Cerebellar cortex (tissue), 1 donor: ENCODE data around the gene SLC35F1.
"Not testable (repeated sequence)": the region's sequence is repeated elsewhere in the genome, so short reads cannot be mapped to it uniquely, and the experiment has no call there.

Source experiments
- DNase-seq: peaks from one replicate; pipeline ENCODE4 v3.0.0-alpha.2; 2015; ENCODE audit warnings: low spot score

SLC35F1 gene

GRCh38 chr6:117906958-117907600 is at the start of gene SLC35F1:
SLC35F1 (plus strand) TSS chr6:117907264.
- DNase-seq, result peak; percentile 36

DNA sequence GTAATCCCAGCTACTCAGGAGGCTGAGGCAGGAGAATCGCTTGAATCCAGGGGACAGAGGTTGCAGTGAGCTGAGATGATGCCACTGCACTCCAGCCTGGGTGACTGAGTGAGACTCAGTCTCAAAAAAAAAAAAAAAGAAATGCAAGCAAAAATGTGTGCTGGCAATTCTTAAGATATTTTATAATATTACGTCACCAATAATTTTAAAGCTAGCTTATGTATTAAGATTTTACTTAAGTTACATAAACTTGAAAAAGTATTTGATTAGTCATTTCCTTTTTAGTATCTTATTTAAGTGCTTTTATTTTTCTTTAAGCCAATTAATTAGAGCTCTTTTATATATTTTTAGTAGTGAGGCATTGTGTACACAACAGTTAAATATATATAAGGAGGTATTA is 48.5 kb upstream of the SLC35F1 start:
- not testable (repeated sequence) for DNase-seq

- DNase-seq, result no peak
These were observed 45.5 kb upstream of the SLC35F1 start for GRCh38 chr6:117861545-117861944.

DNA sequence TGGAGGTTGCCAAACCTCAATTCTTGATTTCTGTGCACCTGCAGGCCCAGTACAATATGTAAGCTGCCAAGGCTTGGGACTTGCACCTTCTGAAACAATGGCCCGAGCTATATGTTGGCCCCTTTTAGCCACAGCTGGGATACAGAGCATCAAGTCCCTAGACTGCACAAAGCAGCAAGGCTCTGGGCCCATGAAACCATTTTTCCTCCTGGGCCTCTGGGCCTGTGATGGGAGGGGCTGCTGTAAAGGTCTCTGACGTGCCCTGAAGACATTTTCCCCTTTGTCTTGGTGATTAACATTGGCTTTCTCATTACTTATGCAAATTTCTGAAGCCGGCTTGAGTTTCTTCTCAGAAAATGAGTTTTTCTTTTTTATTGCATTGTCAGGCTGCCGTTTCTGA is 40.5 kb upstream of the SLC35F1 start:
- DNase-seq, result no peak

DNA sequence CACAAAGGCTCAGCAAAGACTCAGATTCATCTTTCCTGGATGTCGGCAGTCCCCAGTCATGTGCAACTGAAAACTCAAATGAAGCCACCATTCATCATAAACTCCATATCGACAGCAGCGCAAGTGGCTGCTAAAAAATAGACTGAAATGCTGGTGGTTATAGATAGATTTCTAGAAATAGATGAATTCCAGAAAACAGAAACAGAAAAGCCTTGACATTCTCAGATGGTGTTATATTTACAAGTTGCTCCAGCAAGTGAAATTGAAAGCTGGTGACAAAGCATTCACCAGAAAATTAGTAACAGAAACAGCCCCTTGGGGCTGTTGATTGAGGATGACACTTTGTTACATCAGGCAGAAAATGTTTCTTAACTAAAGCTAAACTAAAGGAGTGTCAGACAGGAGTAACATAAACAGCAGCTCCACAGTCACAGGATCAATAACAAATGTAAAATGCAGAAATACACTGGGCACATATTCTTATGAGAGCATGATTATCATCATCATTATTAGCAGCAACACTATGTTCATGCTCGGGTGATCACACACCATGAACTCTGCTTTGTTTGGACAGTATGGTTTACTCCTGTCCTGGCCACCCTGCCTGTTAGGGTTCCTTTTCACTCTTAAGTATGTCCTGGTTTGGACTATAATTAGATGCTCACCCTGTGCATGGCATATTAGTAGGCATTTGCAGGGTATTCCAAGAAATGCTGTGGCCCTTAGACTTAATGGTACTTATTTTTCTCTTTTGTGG is 36.4 kb upstream of the SLC35F1 start:
- DNase-seq, result no peak

DNA sequence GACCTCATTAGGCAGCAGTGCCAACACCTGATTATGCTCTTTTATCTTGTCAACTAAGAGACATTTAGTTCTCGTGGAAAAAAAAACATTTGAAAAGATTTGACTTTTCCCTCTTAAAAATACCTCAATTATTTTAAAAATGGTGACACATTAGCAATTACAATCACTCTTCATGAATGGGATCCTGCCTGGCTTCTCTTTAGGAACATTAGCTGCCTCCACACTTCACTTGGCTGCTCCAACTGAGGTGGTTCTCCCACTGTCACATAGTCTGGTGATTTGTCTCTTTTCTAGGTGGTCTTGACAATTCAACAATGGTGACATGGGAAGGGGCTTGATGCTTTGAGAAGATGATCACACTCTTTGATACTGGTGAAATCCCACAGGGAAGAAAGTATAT is 26.2 kb upstream of the SLC35F1 start:
- no peak for DNase-seq

GRCh38 chr6:117890172-117890571 is 16.9 kb upstream of the SLC35F1 start:
- no peak for DNase-seq

- DNase-seq, result no peak
These were observed 532 bp upstream of the SLC35F1 start for GRCh38 chr6:117906507-117906957.

GRCh38 chr6:117907601-117908245 is 659 bp downstream of the SLC35F1 start:
- DNase-seq, result no peak

GRCh38 chr6:117908246-117909068 is 1.4 kb downstream of the SLC35F1 start:
- DNase-seq, result no peak

DNA sequence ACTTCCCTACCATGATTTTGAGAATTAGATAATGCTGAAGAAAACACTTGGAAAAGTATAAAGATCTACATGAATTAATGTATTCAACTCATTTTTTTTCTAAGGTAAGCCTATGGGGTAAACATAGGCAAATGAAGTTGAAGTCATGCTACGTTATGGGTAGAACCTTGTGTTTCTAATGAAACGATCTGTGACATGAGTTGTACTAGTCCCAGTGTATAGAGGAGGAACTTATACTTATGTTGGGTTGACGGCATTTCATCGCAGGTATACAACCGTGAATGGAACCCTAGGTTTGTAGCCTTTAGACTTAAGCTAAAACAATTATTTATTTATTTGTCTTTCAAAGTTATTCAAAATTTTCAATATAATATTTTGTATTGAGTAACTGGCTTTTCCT is 2.6 kb downstream of the SLC35F1 start:
- no peak for DNase-seq

DNA sequence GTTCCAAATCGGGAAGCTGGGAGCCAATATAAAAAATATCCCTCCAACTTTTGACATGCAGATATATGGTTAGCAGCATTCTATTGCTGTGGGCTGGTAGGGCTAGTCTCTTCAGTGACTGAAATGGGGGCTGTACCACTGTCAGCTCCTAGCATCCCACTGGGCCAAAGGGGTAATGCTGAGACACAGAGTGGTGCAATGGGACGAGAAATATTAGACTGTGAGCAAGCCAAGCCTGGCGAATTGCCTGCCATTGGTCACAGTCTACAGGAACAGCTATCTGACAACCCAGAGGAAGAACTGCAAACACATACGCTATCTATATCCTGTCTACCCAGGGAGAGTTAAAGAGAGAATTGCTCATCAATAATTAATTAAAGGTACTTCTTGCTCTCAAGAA is 3.5 kb downstream of the SLC35F1 start:
- no peak for DNase-seq

GRCh38 chr6:117911150-117911549 is 4.1 kb downstream of the SLC35F1 start:
- DNase-seq, result no peak

DNA sequence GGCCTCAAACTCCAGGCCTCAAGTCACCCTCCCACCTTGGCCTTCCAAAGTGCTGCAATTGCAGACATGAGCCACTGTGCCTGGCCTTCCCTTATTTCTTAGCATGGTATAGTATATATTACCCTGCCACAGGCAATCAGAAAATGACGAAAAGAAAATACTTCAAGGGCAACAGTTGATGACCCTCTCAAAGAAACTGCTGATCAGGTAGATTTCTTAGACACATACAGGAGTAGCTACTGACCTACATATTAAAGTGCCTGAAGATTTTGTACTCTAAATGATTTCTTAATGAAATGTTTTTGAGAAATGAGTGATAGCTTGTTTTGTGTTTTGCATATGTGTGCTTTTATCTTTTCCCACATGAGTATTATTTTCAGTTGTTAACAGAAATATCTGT is 4.6 kb downstream of the SLC35F1 start:
- DNase-seq, result no peak

GRCh38 chr6:117915846-117916245 is 8.8 kb downstream of the SLC35F1 start:
- no peak for DNase-seq

GRCh38 chr6:117916483-117916882 is 9.4 kb downstream of the SLC35F1 start:
- no peak for DNase-seq

DNA sequence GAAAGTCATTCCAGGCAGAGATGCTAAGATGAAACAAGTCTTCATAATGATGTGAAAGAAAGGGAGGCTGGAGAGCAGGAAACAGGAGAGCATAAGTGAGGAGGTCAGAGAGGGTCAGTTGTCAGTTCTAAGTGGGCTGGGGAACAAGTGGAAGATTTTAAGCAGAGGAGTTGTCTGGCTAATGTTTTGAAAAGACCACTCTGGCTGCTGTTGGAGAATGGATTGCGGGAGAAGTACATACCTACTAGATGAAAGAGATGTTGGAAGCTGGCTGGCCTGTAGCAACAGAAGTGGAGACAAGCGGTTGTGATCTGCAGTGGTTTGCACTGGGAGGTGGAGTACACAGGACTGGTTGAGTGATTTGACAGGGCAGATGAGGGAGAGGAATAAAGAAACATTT is 10.1 kb downstream of the SLC35F1 start:
- DNase-seq, result no peak

- no peak for DNase-seq
These were observed 11.4 kb downstream of the SLC35F1 start for GRCh38 chr6:117918454-117918853.

DNA sequence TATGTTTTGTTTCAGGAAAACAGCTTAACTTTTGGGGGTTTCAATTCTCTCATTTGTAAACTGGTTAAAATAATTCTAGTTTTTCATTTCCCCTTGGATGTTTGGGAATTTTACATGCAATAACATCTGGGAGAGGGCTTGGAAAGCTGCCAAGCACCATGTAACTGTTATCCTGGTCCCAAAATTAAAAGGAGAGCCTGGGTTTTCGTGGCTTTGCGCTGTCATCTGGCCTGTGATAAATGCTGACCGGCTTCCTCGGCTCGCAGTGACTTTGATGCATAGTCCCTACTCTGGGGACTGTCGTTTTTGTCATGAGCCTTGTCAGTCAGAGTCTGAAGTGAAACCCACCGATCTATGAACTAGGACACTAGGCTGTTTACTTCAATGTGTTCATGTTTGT is 12.2 kb downstream of the SLC35F1 start:
- DNase-seq, result no peak

- DNase-seq, result no peak
These were observed 13.0 kb downstream of the SLC35F1 start for GRCh38 chr6:117919775-117920729.

DNA sequence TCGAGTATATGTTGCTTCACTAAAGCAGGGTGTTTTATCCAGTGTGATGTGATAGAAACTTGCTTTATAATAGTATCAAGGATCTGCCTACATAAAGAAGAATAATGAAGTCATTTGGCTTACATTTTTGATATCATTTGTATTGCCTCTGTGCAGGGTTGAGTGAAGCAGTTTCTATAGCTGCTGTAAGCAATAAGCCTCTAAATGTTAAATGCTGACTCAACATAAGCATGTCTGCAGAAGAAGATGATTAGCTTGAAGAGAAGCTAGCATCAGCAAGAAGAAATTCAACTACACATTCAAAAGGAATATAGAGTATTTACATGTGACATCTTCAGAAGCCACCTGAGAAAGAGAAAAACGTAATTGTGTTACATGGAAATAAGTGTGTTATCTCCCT is 17.6 kb downstream of the SLC35F1 start:
- no peak for DNase-seq
